AG10803 (cell line): Measurements from ENCODE around the gene COL27A1.

ENCODE experiments used
- DNase-seq: peaks from one replicate; pipeline ENCODE4 v3.0.0; 2010; ENCODE audit warnings: low read depth
- H3K4me3 ChIP-seq: 2 replicates; pipeline ENCODE4 v1.5.1; 2011; ENCODE audit warnings: mild to moderate bottlenecking, low read length, control low read depth
- TF ChIP-seq, protein P1 (sequence below): conservative IDR thresholded peaks from 2 replicates; pipeline ENCODE4 v1.5.1; 2011; ENCODE audit warnings: mild to moderate bottlenecking, low read length, control low read depth, inconsistent platforms

The COL27A1 gene

DNA sequence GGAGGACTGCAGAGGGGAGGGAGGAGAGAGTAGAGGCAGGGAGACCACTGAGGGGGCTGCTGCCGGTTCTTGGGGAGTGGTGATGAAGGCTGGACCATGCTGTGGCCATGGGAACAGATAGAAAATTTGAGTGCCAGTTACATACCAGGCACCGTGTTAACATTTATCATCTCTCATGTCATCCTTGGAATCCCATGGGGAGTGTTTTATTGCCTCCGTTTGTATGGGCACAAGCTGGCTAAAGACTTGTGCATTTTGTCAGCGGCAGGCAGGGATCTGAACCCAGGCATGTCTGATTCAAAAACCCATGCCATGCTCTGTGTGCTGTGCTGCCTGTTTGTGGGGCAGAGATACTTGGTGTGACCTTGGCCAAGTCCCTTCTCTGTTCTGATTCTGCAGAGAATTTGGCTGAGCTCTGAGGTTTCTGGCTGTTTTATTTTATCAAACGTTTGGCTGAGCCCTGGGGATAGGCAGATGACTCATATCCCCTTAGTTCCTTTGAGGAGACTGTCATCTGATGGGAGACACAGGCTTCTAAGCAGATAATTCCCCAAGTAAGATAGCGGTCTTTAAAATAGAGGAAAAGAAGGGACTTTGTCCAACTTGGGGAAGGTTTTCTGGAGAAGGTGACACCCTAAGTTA is 22.2 kb downstream of the COL27A1 start:
- peak; percentile 59 for DNase-seq
- TF ChIP-seq, protein P1, sequence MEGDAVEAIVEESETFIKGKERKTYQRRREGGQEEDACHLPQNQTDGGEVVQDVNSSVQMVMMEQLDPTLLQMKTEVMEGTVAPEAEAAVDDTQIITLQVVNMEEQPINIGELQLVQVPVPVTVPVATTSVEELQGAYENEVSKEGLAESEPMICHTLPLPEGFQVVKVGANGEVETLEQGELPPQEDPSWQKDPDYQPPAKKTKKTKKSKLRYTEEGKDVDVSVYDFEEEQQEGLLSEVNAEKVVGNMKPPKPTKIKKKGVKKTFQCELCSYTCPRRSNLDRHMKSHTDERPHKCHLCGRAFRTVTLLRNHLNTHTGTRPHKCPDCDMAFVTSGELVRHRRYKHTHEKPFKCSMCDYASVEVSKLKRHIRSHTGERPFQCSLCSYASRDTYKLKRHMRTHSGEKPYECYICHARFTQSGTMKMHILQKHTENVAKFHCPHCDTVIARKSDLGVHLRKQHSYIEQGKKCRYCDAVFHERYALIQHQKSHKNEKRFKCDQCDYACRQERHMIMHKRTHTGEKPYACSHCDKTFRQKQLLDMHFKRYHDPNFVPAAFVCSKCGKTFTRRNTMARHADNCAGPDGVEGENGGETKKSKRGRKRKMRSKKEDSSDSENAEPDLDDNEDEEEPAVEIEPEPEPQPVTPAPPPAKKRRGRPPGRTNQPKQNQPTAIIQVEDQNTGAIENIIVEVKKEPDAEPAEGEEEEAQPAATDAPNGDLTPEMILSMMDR, result no peak
- no peak overlapping the region for H3K4me3 ChIP-seq

DNA sequence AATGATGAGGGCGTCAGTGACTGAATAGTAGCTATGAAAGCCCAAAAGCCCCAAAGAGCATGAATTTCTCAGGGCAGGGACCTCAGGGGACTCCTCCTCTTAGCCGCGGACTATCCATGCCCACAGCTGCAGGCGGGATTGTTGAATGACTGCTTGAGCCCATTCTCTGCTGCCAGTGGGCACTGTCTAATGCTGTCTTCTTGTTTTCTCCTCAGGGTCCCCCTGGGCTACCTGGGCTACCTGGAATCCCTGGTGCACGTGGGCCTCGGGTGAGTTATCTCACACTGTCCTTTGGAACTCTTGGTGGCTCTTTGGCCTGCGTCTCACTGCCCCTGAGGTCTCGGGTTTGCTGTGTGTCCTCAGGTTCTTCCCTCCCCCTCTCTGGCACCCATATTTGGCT is 22.7 kb downstream of the COL27A1 start:
- TF ChIP-seq, protein P1, result no peak
- no peak overlapping the region for H3K4me3 ChIP-seq
- no peak for DNase-seq

DNA sequence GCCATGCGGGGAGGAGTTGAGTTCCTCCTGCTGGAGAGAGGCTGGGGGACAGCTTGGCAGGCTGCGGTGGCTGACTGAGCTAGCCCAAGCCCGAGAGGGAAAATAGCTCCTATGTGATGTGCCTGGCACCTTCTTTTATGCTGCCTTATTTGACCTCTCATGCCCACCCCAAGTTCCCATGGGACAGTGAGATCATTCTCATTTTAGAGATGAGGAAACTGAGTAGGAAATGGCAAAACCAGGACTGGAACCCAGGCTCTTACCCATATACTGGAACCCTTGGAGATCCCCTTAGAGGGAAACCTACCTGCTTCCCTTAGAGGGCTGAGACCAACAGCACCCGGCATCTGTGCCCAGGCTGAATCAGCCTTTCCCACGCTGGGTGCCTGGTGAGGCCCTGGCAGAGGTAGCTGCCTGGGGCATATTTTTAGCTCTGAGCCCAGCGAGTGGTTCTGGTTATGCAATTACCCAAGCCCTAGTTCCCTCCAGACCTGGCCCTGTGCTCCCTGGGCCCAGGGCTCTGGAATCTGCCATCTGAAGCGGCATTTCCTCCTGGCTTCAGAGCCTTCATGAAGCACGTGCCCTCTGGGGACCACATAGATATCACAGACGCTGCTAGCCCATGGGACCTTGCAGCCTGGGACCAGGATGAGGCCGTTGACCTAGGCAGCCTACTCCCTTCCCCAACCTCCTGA is 23.6 kb downstream of the COL27A1 start:
- no peak overlapping the region for H3K4me3 ChIP-seq
- TF ChIP-seq, protein P1, result no peak
- peak; percentile 45 for DNase-seq

DNA sequence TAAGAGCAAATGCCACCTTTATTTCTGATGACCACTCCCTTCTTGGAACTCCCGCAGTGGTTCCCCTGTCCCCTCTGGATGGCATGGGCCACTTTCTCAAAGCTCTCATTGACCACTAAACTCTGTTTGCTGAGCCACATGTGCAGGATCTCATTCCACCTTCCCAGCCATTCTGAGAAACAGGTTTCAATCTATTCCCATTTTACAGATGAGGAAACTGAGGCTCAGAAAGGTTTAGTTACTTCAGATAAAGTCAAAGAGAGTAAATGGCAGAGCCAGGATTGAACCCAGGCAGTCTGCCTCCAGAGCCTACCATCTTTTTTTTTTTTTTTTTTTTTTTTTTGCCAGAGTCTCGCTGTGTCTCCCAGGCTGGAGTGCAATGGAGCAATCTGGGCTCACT is 24.2 kb downstream of the COL27A1 start:
- TF ChIP-seq, protein P1, result no peak
- no peak for DNase-seq
- H3K4me3 ChIP-seq, result no peak overlapping the region

DNA sequence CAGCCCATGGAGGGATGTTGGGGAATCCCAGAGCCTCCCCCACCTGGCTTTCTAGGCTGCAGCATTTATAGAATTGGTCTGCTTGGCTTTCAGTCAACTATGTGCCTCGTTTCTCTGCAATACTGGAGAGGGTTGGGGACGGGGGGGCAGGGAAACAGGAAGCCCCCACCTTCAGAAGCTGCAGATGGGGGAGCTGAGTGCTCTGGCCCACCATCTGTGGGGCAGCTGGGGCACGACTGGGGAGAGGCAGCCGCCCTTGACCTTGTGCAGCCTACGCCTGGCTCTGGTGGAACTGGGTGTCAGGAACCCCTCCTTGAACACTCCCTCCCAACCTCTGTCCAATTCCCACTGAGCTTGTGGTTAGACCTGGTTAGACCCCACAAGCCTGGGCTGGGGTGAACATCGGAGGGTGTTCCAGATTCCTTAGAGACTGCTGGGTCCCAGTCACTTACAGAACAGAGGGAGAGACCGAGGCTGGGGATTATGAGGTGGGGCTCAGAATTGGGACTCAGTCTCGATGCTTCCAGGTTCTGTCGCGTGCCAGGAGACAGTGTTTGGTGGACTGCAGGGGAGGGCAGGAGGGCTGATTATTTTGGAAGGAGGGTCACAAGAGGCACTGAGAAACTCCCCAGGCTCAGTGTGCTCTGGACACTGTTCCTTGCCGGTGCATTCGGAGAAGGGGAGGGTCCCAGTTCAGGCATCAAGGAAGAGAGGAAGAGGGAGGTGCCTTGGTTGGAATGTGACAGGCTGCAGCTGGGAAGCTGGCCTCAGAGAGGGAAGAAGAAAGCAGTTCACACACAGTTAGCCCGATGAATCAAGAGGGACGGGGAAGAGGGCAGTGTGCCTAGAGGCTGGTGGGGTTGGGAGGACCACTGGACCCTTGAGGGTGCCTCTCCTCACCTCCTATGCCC is 25.6 kb downstream of the COL27A1 start:
- no peak overlapping the region for H3K4me3 ChIP-seq
- DNase-seq, result peak; percentile 41
- TF ChIP-seq, protein P1, result no peak

DNA sequence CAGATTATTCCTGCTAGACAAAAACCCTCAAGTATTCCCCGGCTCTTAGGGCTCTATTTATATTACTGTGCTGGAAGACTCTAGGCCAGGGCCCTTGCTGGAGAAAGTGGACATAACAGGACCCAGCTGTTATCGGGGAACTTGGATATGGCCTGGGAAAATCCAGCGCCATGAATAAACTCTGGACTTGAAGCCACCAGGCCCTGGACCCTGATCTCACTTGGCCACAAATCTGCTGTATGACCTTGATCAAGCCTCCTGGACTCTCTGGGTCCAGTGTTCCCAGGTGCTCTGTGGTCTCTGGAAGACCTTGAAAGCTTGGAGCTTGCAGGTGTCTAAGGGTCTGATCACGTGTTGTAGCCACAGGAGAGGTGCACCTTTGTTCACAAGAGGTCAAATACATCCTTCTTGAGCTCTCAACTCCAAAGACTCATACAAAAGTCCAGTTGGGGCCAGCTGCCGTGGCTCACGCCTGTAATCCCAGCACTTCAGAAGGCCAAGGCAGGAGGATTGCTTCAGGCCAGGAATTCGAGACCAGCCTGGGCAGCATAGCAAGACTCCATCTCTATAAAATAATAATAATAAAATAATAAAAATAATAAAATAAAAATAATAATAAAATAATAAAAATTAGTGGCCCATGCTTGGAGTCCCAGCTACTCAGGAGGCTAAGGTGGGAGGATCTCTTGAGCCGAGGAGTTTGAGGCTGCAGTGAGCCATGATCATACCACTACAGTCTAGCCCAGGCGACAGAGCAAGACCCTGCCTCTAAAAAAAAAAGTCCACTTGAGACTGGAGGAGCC is 26.5 kb downstream of the COL27A1 start:
- DNase-seq, result no peak
- H3K4me3 ChIP-seq, result no peak overlapping the region
- TF ChIP-seq, protein P1, result no peak
